Suprapubic skin (tissue), 4 donors: ENCODE data around the gene MEF2C.

ENCODE experiments used
- CTCF ChIP-seq, 2 donors: fragments of 200-600 bp in 1 of 2; fragments of 450-650 bp in 1 of 2; sonication (generic) in 1 of 2; IDR thresholded peaks; one replicate each; pipeline ENCODE4 v1.5.1; 2016 to 2019; ENCODE audit warnings: antibody characterized with exemption in 2 of 2, mild to moderate bottlenecking in 1 of 2, moderate library complexity in 1 of 2
- POLR2A ChIP-seq, 2 donors: fragments of 450-650 bp; IDR thresholded peaks; one replicate each; pipeline ENCODE4 v1.6.1; 2017; ENCODE audit warnings: antibody characterized with exemption in 2 of 2, mild to moderate bottlenecking in 2 of 2, moderate library complexity in 2 of 2
- POLR2AphosphoS5 ChIP-seq, 3 donors: sonication (generic); formaldehyde crosslinking; IDR thresholded peaks; one replicate each; pipeline ENCODE4 v1.6.1; 2017; ENCODE audit warnings: antibody characterized with exemption in 3 of 3

GRCh38 chr5:88736494-88736893 lies 146.5 kb downstream of the MEF2C start:
- TF ChIP-seq CTCF (IDR thresholded peaks at IDR 0.05) (no peak), POLR2A (IDR thresholded peaks at IDR 0.05) (no peak), POLR2AphosphoS5 (IDR thresholded peaks at IDR 0.05) (no peak)
